ENCODE measurements around the gene KBTBD3. TPM values are rescaled to one million over a fixed set of nuclear protein-coding genes. Genes with fewer than 3 reads are reported as not detected.

KBTBD3 gene
- total and polyA plus RNA-seq, 2 experiments from 2014 or later: 1.9 to 13.7 TPM

GRCh38 chr11:106012744-106013143 lies 64.4 kb downstream of the KBTBD3 start:
- Histone ChIP-seq H3K9me2 (ENCODE audit: insufficient read depth) (no peaks in the 10 kb centered on the region), H3K79me2 (replicated peaks; ENCODE audit: insufficient read depth) (peaks cover 90% of the 10 kb centered on the region), H2AFZ (no peak overlapping the region), H3F3A (replicated peaks; ENCODE audit: low read depth) (no peaks in the 10 kb centered on the region), H4K20me1 (replicated peaks; ENCODE audit: insufficient read depth) (peaks cover 11% of the 10 kb centered on the region), H3K4me3 (no peak overlapping the region), H3K4me1 (ENCODE audit: insufficient read depth) (peaks cover 16% of the 10 kb centered on the region), H3K36me3 (ENCODE audit: insufficient read depth) (peaks cover 21% of the 10 kb centered on the region; the same call in 1 of the 2 replicates), H3K4me2 (no peak overlapping the region), H3K27ac (ENCODE audit: low read depth) (no peak overlapping the region), H3K27me3 (ENCODE audit: insufficient read depth) (no peaks in the 10 kb centered on the region)
- Mint-ChIP-seq H3K4me1 (peaks cover 27% of the 10 kb centered on the region), H3K27ac (peak overlapping the region; percentile 76), H3K36me3 (ENCODE audit: low read depth) (peaks cover 32% of the 10 kb centered on the region), H3K9me3 (no peaks in the 10 kb centered on the region), H3K4me3 (no peak overlapping the region), H3K27me3 (ENCODE audit: insufficient read depth, low read depth, poor library complexity) (no peaks in the 10 kb centered on the region)
- ATAC-seq (no peak; the same call in 2 of the 3 replicates), DNase-seq (ENCODE audit: low spot score) (no peak)
- TF ChIP-seq EZH2phosphoT487 (IDR thresholded peaks at IDR 0.05; ENCODE audit: unreplicated experiment): no peak
- TF ChIP-seq JUNB (IDR thresholded peaks at IDR 0.05; ENCODE audit: unreplicated experiment): no peak
- TF ChIP-seq POLR2AphosphoS5 (IDR thresholded peaks at IDR 0.05; ENCODE audit: low read depth): no peak
- TF ChIP-seq, protein P1, sequence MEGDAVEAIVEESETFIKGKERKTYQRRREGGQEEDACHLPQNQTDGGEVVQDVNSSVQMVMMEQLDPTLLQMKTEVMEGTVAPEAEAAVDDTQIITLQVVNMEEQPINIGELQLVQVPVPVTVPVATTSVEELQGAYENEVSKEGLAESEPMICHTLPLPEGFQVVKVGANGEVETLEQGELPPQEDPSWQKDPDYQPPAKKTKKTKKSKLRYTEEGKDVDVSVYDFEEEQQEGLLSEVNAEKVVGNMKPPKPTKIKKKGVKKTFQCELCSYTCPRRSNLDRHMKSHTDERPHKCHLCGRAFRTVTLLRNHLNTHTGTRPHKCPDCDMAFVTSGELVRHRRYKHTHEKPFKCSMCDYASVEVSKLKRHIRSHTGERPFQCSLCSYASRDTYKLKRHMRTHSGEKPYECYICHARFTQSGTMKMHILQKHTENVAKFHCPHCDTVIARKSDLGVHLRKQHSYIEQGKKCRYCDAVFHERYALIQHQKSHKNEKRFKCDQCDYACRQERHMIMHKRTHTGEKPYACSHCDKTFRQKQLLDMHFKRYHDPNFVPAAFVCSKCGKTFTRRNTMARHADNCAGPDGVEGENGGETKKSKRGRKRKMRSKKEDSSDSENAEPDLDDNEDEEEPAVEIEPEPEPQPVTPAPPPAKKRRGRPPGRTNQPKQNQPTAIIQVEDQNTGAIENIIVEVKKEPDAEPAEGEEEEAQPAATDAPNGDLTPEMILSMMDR (conservative IDR thresholded peaks at IDR 0.05; ENCODE audit: low read depth in 2 of 2): no peak

- H3F3A ChIP-seq (replicated peaks; ENCODE audit: low read depth): no peaks in the 10 kb centered on the region
- H3K27ac ChIP-seq (ENCODE audit: low read depth): no peak overlapping the region
- ATAC-seq (no peak), DNase-seq (ENCODE audit: low spot score) (no peak)
- Mint-ChIP-seq H3K27me3 (ENCODE audit: insufficient read depth, low read depth, poor library complexity) (no peaks in the 10 kb centered on the region), H3K9me3 (no peaks in the 10 kb centered on the region), H3K27ac (no peak overlapping the region), H3K4me1 (peaks cover 27% of the 10 kb centered on the region), H3K36me3 (ENCODE audit: low read depth) (peaks cover 45% of the 10 kb centered on the region), H3K4me3 (no peak overlapping the region)
- peaks cover 11% of the 10 kb centered on the region for H4K20me1 ChIP-seq (replicated peaks; ENCODE audit: insufficient read depth)
- H3K27me3 ChIP-seq (ENCODE audit: insufficient read depth): no peaks in the 10 kb centered on the region
- peaks cover 80% of the 10 kb centered on the region for H3K79me2 ChIP-seq (replicated peaks; ENCODE audit: insufficient read depth)
- H3K4me3 ChIP-seq: no peak overlapping the region
- no peak overlapping the region for H3K4me2 ChIP-seq
- H2AFZ ChIP-seq: no peak overlapping the region
- H3K4me1 ChIP-seq (ENCODE audit: insufficient read depth): peaks cover 11% of the 10 kb centered on the region
- peaks cover 21% of the 10 kb centered on the region; the same call in 1 of the 2 replicates for H3K36me3 ChIP-seq (ENCODE audit: insufficient read depth)
- H3K9me2 ChIP-seq (ENCODE audit: insufficient read depth): no peaks in the 10 kb centered on the region
- TF ChIP-seq, protein P2, sequence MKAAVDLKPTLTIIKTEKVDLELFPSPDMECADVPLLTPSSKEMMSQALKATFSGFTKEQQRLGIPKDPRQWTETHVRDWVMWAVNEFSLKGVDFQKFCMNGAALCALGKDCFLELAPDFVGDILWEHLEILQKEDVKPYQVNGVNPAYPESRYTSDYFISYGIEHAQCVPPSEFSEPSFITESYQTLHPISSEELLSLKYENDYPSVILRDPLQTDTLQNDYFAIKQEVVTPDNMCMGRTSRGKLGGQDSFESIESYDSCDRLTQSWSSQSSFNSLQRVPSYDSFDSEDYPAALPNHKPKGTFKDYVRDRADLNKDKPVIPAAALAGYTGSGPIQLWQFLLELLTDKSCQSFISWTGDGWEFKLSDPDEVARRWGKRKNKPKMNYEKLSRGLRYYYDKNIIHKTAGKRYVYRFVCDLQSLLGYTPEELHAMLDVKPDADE (IDR thresholded peaks at IDR 0.05): no peak
- TF ChIP-seq ZNF462 (CRISPR knock-in tag; IDR thresholded peaks at IDR 0.05) (no peak), STAT1 (IDR thresholded peaks at IDR 0.05; ENCODE audit: unreplicated experiment) (no peak), ZNF114 (CRISPR knock-in tag; IDR thresholded peaks at IDR 0.05) (no peak), JUNB (IDR thresholded peaks at IDR 0.05; ENCODE audit: unreplicated experiment) (no peak), CREB1 (CRISPR knock-in tag; IDR thresholded peaks at IDR 0.05; ENCODE audit: low read depth) (no peak)
- TF ChIP-seq, protein P3, sequence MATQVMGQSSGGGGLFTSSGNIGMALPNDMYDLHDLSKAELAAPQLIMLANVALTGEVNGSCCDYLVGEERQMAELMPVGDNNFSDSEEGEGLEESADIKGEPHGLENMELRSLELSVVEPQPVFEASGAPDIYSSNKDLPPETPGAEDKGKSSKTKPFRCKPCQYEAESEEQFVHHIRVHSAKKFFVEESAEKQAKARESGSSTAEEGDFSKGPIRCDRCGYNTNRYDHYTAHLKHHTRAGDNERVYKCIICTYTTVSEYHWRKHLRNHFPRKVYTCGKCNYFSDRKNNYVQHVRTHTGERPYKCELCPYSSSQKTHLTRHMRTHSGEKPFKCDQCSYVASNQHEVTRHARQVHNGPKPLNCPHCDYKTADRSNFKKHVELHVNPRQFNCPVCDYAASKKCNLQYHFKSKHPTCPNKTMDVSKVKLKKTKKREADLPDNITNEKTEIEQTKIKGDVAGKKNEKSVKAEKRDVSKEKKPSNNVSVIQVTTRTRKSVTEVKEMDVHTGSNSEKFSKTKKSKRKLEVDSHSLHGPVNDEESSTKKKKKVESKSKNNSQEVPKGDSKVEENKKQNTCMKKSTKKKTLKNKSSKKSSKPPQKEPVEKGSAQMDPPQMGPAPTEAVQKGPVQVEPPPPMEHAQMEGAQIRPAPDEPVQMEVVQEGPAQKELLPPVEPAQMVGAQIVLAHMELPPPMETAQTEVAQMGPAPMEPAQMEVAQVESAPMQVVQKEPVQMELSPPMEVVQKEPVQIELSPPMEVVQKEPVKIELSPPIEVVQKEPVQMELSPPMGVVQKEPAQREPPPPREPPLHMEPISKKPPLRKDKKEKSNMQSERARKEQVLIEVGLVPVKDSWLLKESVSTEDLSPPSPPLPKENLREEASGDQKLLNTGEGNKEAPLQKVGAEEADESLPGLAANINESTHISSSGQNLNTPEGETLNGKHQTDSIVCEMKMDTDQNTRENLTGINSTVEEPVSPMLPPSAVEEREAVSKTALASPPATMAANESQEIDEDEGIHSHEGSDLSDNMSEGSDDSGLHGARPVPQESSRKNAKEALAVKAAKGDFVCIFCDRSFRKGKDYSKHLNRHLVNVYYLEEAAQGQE (IDR thresholded peaks at IDR 0.05; ENCODE audit: unreplicated experiment): no peak
Measured at GRCh38 chr11:106011481-106011880, 65.7 kb downstream of the KBTBD3 start.
